Measurements from ENCODE around the gene CEP350.

DNA sequence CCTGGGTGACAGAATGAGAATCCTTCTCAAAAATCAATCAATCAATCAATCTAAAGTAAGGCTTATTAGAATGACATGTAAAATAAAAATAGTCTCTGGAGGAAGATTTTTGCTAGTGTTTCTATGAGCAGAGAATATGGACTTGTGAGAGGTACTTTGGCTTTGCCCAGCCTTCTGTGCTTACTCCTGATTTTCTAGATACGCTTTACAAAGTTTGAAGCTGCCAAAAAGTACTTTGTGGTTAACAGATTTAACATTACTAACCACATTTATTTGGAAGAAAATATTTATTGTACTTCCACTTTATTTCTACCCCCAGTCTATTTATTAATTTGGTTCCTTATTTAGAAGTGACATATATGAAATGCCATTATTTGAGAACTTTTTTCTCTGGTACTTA, 41.0 kb downstream of the CEP350 start:
- TF ChIP-seq CTCF (optimal IDR thresholded peaks at IDR 0.05 in 1 of 3, IDR thresholded peaks at IDR 0.05 in 1 of 3, conservative IDR thresholded peaks at IDR 0.05 in 1 of 3; ENCODE audit: extremely low read depth in 1 of 3, insufficient read depth in 2 of 3, low read length in 3 of 3) (no peak), EZH2 (IDR thresholded peaks at IDR 0.05; ENCODE audit: low read length) (no peak)

Data from keratinocyte (primary cell).